IPS-NIHi11 (cell line): Measurements from ENCODE around the gene FBXO46.

Experiments used
- DNase-seq: peaks from one replicate; pipeline ENCODE4 v3.0.0; 2012; ENCODE audit warnings: mixed read lengths, low spot score

The FBXO46 gene

DNA sequence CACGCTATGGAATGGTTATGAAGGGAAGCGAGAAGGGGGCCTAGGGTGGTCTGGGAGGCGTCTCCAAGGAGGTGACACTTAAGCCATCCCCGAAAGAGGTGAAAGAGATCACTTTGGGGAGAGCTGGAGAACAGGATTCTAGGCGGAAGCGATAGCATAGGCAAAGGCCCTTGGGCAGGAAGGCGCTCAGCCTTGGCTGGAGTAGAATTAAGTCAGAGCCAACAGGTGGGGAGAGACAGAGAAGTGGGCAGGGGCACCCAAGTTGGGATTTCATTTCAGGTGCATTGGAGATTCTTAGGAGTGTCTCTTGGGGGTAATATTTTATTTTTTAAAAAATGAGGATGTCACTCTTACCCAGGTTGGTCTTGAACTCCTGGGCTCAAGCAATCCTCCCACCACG is 48.6 kb downstream of the FBXO46 start:
- no peak for DNase-seq

DNA sequence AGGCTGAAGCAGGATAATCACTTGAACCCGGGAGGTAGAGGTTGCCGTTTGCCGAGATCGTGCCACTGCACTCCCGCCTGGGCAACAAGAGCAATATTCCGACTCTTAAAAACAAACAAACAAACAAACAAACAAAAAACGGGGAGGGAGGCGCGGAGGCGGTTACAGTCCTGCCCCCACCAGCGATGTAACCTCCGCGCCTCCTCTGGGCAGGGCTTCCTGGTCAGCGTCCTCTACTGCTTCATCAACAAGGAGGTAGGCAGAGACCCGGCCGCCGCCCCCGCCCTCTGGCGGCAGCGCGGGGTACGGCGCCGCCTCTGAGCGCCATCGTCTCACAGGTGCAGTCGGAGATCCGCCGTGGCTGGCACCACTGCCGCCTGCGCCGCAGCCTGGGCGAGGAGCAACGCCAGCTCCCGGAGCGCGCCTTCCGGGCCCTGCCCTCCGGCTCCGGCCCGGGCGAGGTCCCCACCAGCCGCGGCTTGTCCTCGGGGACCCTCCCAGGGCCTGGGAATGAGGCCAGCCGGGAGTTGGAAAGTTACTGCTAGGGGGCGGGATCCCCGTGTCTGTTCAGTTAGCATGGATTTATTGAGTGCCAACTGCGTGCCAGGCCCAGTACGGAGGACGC is 49.2 kb downstream of the FBXO46 start:
- DNase-seq = peak; percentile 90

DNA sequence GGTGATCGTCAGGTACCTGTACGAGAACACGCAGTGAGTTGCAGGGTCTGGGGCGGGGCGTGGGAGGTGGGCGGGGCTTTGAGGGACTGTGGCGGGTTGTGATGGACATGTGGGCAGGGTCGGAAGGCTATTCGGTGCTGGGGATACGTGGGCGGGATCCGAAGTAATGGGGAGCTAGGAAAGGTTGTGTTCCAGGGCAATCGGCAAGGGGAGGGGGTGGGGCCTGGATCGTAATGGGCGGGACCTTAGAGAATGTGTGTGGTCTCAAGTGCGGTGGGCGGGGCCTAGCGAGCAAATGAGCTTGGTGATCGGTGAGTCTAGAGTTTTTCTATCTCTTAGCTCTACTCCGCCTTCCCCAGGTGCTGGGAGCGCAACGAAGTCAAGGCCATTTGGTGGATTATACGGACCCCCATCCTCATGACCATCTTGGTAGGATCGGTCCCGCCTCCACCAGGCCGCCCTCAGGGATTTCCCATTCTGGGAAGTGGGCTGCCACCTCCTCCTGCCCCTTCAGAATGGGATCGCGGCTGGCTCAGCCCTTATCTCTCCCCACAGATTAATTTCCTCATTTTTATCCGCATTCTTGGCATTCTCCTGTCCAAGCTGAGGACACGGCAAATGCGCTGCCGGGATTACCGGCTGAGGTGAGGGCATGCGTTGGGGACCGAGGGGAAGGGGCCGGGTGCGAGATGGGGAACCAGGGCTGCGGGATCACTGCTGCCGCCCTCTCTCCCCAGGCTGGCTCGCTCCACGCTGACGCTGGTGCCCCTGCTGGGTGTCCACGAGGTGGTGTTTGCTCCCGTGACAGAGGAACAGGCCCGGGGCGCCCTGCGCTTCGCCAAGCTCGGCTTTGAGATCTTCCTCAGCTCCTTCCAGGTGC is 53.1 kb downstream of the FBXO46 start:
- peak; percentile 92 for DNase-seq

DNA sequence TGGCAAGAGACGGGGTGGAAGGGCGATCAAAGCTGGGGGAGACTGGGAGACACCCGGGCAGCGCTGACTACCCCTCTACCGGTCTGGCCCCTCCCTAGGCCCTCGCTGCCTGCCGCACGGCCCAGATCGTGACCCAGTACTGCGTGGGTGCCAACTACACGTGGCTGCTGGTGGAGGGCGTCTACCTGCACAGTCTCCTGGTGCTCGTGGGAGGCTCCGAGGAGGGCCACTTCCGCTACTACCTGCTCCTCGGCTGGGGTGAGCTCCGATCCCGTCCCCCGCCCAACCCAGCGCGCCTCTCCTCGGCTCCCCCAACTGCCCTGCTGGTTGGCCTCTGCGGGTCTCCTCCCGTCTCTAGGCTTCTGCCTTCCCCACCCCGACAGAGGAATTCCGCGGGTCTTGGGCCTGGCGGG is 53.8 kb downstream of the FBXO46 start:
- DNase-seq = peak; percentile 60

DNA sequence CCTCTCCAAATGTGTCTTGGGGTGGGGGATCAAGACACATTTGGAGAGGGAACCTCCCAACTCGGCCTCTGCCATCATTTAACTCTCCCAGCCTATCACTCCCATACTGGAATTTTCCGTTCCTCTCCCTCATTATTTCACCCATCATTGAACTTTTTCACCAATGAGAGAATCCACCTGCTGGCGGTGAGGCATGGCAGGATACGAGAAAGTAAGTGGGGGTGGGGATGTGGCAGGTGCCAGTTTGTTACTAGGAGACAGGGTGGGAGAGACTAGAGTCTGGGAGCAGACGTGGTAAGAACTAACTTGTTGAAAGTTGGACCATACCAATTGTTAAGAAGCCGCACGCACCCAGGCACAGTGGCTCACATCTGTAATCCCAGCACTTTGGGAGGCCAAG is 55.8 kb downstream of the FBXO46 start:
- no peak for DNase-seq

DNA sequence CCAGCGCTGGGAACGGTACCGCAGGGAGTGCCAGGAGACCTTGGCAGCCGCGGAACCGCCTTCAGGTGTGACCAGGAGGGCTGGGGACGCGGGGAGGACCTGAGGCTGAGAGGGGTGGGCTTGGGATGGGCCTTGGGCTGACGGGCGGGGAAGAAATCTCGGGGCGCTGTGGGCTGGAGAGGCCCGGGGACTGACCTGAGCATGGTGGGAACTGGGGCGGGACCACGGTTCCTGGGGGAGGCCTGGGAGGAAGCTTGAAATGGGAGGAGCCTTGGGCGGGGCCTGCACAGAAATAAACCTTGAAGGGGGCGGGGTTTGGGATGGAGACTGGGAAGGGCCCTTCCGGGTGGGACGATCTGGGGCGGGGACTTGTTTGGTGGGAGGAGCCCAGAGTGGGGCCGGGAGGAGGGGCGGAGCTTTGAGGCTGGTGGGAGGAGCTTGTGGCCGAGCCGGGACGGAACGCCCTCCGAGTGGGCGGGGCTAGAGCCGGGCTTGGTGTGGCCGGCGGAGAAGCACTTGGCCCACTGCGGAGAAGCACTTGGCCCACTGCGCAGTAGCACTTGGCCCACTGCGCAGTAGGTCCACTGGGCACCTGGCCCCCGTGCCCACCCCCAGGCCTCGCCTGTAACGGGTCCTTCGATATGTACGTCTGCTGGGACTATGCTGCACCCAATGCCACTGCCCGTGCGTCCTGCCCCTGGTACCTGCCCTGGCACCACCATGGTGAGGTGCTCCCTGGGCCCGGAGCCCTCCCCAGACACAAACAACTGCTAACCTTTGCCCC is 59.8 kb downstream of the FBXO46 start:
- peak; percentile 96 for DNase-seq

DNA sequence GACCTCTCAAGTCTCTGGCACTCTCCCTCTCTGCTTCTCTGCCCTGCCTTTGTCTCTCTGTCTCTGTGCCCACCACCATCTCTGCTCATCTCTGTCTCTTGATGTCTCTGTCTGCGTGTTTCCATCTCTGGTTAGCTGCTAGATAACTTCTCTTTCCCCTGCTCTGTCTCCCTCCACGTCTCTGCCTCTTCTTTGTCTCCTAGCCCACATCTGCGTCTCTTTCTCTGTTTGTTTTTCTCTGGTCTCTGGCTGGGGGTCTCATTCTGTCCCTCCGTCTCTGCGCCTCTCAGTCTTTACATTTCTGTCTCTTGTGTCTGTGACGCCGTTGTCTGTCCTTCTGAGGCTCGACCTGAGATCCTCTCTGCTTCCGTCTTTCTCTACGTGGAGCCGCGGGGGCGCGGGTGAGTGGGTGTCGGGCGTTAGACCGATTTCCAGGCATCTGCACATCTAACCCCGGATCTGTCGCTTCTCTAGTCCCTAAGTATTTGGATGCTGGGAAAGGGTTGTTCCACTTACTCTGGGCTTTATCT is 62.3 kb downstream of the FBXO46 start:
- no peak for DNase-seq

DNA sequence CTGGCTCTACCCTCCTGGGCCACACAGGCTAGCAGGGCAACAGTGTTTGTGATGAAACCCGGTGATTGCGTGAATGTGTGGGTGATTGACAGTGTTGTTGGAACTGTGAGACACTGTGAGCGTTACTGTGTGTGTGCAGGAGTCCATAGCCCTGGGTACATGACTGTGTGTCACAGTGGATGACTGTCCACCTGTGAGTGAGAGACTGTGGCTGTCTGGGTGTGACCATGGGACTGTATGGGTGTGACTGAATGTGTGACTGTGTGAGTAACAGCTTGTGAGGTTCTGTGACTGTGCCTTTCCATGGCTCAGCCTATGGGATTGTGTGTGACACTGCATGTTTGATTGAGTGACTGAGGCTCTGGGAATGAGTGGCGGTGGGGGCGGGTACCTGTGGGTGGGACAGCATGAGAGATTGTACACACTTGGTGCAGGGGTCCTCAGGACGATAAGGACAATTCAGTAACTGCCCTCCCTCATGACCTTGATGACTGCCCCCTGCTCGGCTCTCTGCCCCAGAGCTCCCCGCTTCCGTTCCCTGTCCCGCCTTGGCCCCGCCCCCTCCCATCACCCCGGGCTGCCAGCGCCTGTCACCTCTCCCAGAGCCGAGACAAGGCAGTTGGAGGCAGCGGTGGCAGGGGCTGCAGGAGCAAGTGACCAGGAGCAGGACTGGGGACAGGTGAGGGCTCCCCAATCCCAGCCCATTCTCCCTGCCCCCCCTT is 62.9 kb downstream of the FBXO46 start, which contains the start of gene GIPR:
TSS of gene GIPR (plus strand) at position 602 of the 722 bp plus-strand sequence. CDS start 1,300 bp downstream, outside the sequence.
- DNase-seq = peak; percentile 79

DNA sequence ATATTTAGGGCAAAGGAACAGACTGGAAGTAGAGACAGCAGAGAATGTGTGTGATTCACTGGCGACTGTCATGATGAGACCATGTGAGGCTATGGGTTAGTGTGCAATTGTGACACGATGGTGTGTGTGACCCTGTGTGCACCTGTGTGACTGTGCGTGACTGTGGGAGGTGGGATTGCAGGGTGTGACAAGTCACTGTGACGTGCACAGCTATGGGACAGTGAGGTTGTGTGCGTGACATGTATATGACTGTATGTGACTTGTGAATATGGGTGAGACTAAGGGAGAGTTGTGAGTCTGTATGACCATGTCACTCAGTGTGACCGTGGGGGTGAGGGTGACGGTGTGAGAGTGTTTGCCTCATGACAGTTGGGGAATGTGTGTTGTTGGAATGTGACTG is 66.1 kb downstream of the FBXO46 start:
- no peak for DNase-seq

DNA sequence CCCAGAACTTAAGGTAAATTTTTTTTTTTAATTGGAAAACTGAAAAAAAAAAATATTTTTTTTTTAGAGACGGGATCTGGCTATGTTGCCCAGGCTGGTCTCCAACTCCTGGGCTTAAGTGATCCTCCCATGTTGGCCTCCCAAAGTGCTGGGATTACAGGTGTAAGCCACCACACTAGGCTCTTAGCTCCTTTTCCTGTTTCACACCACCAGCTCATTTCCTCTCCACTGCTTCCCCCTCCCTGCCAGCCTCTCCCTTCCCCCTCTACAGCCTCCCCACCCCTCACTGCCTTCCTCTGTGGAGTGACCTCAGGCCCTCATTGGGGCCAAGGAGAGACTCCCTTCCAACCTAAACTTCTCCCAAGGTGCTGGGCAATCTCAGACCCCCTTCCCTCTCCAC is 66.9 kb downstream of the FBXO46 start:
- no peak for DNase-seq

DNA sequence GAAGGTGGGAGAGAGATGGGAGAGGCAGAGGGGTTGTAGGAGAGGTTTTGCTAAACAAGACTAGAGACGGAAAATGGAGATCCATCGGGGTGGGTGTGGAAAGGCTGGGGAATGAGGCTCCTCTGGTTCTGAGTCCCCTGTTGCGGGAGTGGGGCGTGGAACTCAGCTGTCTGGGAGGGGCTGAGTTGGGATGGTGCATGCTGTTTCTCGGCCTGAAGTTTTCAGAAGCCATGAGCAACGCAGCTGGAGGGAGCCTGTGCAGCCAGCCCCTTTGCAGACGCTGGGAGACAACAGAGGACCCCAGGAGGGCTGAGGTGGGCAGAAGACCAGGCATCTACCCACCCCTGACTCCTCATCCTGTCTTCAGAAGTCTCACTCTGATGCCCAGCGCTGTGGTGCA is 70.1 kb downstream of the FBXO46 start:
- DNase-seq = peak; percentile 13
